Stomach (tissue), 4 donors: ENCODE data around the gene MAEL.

Source experiments
- EP300 ChIP-seq: sonication (generic); formaldehyde crosslinking; IDR thresholded peaks from one replicate; pipeline ENCODE4 v1.6.1; 2017; ENCODE audit warnings: antibody characterized with exemption
- POLR2A ChIP-seq, 4 donors: fragments of 450-650 bp; IDR thresholded peaks; one replicate each; pipeline ENCODE4 v1.6.1; 2016; ENCODE audit warnings: antibody characterized with exemption in 4 of 4, control low read depth in 2 of 4, mild to moderate bottlenecking in 1 of 4, moderate library complexity in 1 of 4
- TF ChIP-seq, protein P1 (sequence below), 7 experiments: fragments of 450-650 bp in 4 of 7; fragments of 200-600 bp in 3 of 7; sonication (generic) in 3 of 7; IDR thresholded peaks; one replicate each; pipeline ENCODE4 v1.5.1; 2016 to 2019; ENCODE audit warnings: antibody characterized with exemption in 7 of 7, control low read depth in 2 of 7, mild to moderate bottlenecking in 1 of 7

- TF ChIP-seq, protein P1, sequence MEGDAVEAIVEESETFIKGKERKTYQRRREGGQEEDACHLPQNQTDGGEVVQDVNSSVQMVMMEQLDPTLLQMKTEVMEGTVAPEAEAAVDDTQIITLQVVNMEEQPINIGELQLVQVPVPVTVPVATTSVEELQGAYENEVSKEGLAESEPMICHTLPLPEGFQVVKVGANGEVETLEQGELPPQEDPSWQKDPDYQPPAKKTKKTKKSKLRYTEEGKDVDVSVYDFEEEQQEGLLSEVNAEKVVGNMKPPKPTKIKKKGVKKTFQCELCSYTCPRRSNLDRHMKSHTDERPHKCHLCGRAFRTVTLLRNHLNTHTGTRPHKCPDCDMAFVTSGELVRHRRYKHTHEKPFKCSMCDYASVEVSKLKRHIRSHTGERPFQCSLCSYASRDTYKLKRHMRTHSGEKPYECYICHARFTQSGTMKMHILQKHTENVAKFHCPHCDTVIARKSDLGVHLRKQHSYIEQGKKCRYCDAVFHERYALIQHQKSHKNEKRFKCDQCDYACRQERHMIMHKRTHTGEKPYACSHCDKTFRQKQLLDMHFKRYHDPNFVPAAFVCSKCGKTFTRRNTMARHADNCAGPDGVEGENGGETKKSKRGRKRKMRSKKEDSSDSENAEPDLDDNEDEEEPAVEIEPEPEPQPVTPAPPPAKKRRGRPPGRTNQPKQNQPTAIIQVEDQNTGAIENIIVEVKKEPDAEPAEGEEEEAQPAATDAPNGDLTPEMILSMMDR (IDR thresholded peaks at IDR 0.05) = no peak
- TF ChIP-seq POLR2A (IDR thresholded peaks at IDR 0.05) (no peak), EP300 (no peak)
These were observed 27.1 kb downstream of the MAEL start for GRCh38 chr1:167016100-167016750.
